ENCODE results near the gene REPS2. TPM values are rescaled to one million over a fixed set of nuclear protein-coding genes. Genes with fewer than 3 reads are reported as not detected.

The REPS2 gene
- total RNA-seq, 2 donors from 2014 or later: 30.7 to 46.5 TPM

- no peaks in the 10 kb centered on the region for H3K9me3 ChIP-seq
- no peak for DNase-seq (ENCODE audit: low spot score)
Observed at GRCh38 chrX:17028356-17028755, 81.9 kb downstream of the REPS2 start.

DNA sequence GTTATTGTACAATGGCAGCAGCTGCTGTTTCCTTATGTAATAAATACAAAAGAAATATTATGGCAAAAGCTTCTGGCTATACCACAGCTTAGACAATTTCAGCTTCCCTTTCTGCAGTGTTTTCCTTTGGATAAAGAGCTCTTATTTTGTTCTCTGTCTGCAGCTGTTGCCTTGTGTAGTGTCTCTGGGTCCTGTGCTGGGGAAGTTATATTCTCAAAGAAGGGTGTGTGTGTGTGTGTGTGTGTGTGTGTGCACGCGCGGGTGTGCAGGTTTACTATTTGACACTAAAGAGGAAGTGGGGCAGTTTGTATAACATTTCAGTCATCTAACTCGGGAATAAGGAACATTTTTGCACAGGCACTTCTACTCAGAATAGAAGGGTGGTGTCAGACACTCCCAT, 83.6 kb downstream of the REPS2 start:
- Histone ChIP-seq H3K4me1 (replicated peaks) (no peaks in the 10 kb centered on the region), H3K4me3 (no peak overlapping the region), H3K9me3 (no peaks in the 10 kb centered on the region), H3K36me3 (no peaks in the 10 kb centered on the region), H3K27ac (no peak overlapping the region), H3K27me3 (replicated peaks; ENCODE audit: insufficient read depth) (no peaks in the 10 kb centered on the region)
- DNase-seq (ENCODE audit: low spot score): no peak
- intact Hi-C loops (cut with DNase I): loop anchor here (2.0 to 10.0 kb wide), 2 partner anchors 25 to 45 kb away; no protein-coding TSS in a partner anchor
- TF ChIP-seq POLR2AphosphoS5 (IDR thresholded peaks at IDR 0.05) (no peak), POLR2A (IDR thresholded peaks at IDR 0.05) (no peak)
- TF ChIP-seq, protein P1, sequence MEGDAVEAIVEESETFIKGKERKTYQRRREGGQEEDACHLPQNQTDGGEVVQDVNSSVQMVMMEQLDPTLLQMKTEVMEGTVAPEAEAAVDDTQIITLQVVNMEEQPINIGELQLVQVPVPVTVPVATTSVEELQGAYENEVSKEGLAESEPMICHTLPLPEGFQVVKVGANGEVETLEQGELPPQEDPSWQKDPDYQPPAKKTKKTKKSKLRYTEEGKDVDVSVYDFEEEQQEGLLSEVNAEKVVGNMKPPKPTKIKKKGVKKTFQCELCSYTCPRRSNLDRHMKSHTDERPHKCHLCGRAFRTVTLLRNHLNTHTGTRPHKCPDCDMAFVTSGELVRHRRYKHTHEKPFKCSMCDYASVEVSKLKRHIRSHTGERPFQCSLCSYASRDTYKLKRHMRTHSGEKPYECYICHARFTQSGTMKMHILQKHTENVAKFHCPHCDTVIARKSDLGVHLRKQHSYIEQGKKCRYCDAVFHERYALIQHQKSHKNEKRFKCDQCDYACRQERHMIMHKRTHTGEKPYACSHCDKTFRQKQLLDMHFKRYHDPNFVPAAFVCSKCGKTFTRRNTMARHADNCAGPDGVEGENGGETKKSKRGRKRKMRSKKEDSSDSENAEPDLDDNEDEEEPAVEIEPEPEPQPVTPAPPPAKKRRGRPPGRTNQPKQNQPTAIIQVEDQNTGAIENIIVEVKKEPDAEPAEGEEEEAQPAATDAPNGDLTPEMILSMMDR (IDR thresholded peaks at IDR 0.05): no peak
- 72% methylated on average over 4 of the region's 4 CpGs for whole genome bisulfite sequencing

More at GRCh38 chrX:17028356-17028755, 81.9 kb downstream of the REPS2 start:
- no peak overlapping the region for H3K4me3 ChIP-seq
- intact Hi-C loops (cut with DNase I): no loop called here
- TF ChIP-seq POLR2AphosphoS5 (IDR thresholded peaks at IDR 0.05) (no peak), POLR2A (IDR thresholded peaks at IDR 0.05) (no peak)
- TF ChIP-seq, protein P1 (IDR thresholded peaks at IDR 0.05): no peak
- H3K27me3 ChIP-seq (replicated peaks; ENCODE audit: insufficient read depth): no peaks in the 10 kb centered on the region
- no peaks in the 10 kb centered on the region for H3K36me3 ChIP-seq
- H3K27ac ChIP-seq: no peak overlapping the region
- no peaks in the 10 kb centered on the region for H3K4me1 ChIP-seq (replicated peaks)

DNA sequence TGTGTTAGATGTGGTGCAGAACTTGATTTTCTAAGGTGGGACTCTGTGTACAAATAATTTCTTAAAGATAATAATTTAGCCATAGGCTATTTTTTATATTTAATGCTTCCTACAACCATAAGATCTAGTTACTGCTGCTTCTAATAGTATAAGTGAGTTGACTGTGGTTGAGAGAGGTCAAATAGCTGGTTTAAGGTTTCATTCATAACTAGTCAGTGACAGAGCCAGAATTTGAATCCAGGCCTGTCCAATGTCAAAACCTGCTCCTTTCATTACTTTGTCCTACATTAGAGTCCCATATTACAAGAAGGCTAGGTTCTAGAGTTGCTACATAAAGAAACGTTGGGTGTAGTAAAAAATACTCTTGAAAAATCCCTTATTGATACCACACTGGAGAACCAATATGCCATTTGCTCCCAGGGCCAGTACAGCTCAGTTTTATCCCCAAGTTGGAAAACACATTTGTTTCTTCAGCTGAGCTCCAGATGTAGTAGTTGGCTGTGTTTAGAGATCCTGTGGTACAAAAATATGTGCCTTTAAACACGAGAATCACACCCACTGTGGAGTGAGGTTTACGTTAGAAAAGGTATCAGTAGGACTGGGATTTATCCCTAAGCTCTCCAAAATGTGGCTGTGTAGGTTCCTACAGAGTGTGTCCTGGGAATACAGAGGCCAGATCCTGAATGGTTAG, 84.3 kb downstream of the REPS2 start:
- no peaks in the 10 kb centered on the region for H3K9me3 ChIP-seq
- H3K4me3 ChIP-seq: no peak overlapping the region
- 61% methylated on average over 3 of the region's 3 CpGs for WGBS
- no peak for TF ChIP-seq POLR2AphosphoS5 (IDR thresholded peaks at IDR 0.05)
- TF ChIP-seq, protein P1 (IDR thresholded peaks at IDR 0.05): no peak
- no peak overlapping the region for H3K27ac ChIP-seq
- H3K27me3 ChIP-seq (replicated peaks; ENCODE audit: insufficient read depth): no peaks in the 10 kb centered on the region
- DNase-seq (ENCODE audit: low spot score): no peak
- H3K36me3 ChIP-seq: no peaks in the 10 kb centered on the region
- H3K4me1 ChIP-seq (replicated peaks): no peaks in the 10 kb centered on the region
- intact Hi-C loops (cut with DNase I): loop anchor here (2.0 to 10.0 kb wide), 2 partner anchors 26 to 46 kb away; no protein-coding TSS in a partner anchor

DNA sequence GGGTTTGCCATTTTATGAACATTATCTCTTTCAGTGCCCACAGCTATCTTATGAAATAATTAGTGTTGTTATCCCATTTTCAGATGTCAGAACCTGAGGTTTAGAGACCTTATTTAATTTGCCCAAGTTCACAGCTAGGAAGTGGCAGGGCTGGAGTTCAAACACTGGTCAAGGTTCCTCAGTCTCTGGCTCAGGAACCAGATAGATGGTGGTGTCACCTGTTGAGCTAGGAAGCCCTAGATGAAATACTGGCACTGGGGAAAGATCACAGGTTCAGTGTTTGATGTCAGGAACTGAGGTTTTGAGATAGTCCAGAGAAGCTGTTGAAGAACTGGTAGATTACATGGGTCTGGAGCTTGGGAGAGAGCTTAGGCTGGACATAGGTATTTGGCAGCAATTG, 85.4 kb downstream of the REPS2 start:
- TF ChIP-seq POLR2A (IDR thresholded peaks at IDR 0.05) (no peak), POLR2AphosphoS5 (IDR thresholded peaks at IDR 0.05) (no peak)
- TF ChIP-seq, protein P1 (IDR thresholded peaks at IDR 0.05): no peak
- H3K36me3 ChIP-seq: no peaks in the 10 kb centered on the region
- H3K9me3 ChIP-seq: no peaks in the 10 kb centered on the region
- H3K4me3 ChIP-seq: no peak overlapping the region
- no peaks in the 10 kb centered on the region for H3K4me1 ChIP-seq (replicated peaks)
- intact Hi-C loops (cut with DNase I): loop anchor here (2.0 to 10.0 kb wide), 2 partner anchors 27 to 47 kb away; no protein-coding TSS in a partner anchor
- no peak for DNase-seq (ENCODE audit: low spot score)
- H3K27ac ChIP-seq: peak overlapping the region; percentile 22 to 46
- no peaks in the 10 kb centered on the region for H3K27me3 ChIP-seq (replicated peaks; ENCODE audit: insufficient read depth)

DNA sequence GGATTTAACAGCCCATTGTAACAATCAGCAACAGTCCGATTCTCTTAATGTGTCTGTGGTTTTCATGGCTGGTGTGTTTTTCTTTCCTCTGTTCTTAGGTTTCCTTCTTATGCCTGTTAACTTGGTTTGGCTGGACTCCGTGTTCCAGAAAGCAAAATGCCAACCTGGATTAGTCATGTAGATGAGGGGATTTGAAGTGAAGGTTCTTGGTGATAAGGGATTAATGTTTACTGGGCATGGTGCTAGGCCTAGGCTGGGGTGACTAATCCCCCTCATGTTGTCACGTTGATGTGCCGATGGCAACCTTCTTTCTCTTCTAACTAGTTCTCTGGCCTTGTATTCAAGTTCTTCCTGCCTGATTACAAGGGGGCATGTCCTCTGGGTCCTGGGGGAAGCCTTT, 85.9 kb downstream of the REPS2 start:
- TF ChIP-seq POLR2A (IDR thresholded peaks at IDR 0.05) (no peak), POLR2AphosphoS5 (IDR thresholded peaks at IDR 0.05) (peak; percentile 78)
- TF ChIP-seq, protein P1 (IDR thresholded peaks at IDR 0.05): no peak
- Histone ChIP-seq H3K4me1 (replicated peaks) (no peaks in the 10 kb centered on the region), H3K9me3 (no peaks in the 10 kb centered on the region), H3K36me3 (no peaks in the 10 kb centered on the region), H3K27me3 (replicated peaks; ENCODE audit: insufficient read depth) (no peaks in the 10 kb centered on the region), H3K27ac (peak overlapping the region; percentile 22 to 46), H3K4me3 (no peak overlapping the region)
- peak; percentile 17 for DNase-seq (ENCODE audit: low spot score)
- 17% methylated on average over 4 of the region's 4 CpGs for WGBS
- intact Hi-C loops (cut with DNase I): loop anchor here (10.0 kb wide), 1 partner anchor 48 kb away; no protein-coding TSS in a partner anchor
